NCI-H1105 treated with DMSO at 0.1 percent for 48 hours (cell line): Measurements from ENCODE around the gene CDS2.

Experiments
- DNase-seq: peaks from one replicate; lab custom pipeline; 2025; lab: John Stamatoyannopoulos, UW

The CDS2 gene

DNA sequence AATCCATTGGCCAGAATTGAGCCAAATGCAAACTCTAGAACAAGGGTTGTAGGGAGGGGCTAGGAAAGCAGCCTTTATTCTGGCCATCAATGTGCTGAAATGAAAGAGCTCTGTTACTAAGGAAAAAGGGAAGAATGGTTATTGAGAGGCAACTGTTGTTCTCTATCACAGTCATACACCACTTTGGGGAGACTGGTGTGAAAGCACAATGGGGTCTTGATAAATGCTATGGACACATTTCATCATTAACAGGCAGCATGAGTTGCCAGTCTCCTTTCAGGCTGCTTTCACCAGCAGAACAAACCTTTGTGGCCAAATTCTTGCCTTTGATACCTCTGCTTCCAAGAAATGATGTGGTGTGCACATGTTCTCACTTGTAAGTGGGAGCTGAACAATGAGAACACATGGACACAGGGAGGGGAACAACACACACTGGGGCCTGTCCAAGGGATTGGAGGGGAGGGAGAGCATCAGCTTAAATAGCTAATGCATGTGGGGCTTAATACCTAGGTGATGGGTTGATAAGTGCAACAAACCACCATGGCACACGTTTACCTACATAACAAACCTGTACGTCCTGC, 86.2 kb downstream of the CDS2 start:
- DNase-seq: no peak

GRCh38 chr20:5214826-5215225, 88.0 kb downstream of the CDS2 start:
- no peak for DNase-seq

DNA sequence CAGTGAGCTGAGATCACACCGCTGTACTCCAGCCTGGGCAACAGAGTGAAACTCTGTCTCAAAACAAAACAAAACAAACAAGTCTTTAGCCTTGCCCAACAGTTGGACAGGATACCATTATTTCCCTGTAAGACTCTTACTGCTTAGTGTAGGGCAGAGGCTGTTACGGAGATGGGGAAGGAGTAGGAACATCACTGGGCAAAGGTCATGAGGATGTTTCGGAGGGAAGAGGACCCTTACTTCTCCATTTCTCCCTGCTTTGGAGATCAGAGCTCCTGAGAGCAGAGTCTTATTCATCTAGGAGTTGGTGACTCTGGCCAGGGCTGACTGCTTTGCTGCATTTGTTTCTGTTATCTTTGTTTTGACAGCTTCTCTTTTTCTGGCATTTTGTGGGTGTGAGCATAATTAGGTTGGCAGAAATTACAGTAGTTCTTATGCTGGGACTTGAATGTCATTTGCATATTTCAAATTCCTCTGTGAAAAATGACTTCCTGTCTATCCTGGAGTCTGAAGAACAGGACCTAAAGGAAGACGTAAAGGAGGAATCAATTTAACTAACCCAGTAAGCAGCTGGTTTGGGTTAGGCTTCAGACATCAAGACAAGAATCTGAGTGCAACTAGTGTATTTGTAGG, 89.0 kb downstream of the CDS2 start:
- DNase-seq: no peak

- no peak for DNase-seq
Observed at GRCh38 chr20:5216663-5217062, 89.9 kb downstream of the CDS2 start.

- DNase-seq: no peak
Observed at GRCh38 chr20:5217616-5218015, 90.8 kb downstream of the CDS2 start.

DNA sequence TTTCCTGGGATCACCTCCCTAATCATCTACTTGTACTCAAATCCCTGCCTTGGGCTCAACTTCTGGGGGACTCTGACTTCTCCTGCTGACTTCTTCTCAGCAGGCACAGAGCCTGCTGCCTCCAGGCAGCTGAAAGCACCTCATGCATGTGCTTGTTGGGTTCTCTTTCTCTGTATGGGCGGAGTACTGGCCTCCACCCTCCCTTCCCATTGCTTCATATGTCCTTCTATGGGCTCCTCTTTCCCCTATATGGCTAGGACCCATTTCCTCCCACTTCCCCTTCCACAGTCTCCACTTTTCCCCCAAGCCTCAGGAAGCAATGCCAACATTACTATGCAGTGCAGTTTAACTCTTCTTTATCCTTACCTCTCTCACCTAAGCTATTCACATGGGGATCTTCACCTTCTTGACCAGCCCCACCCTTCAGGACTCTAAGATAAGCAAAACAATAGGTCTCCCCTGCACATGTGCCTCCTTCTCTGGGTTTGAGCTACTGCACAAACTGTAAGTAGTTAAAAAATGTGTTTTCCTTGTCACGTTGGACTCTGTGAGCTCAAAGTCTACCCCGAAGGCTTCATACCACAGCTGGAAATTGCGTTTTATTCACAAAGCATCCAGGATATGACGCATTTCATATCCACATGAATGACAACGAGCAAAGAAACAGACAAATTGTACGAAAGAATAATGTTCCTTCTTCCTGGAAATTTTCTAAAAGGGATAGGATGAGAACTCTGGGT, 93.7 kb downstream of the CDS2 start:
- no peak for DNase-seq

DNA sequence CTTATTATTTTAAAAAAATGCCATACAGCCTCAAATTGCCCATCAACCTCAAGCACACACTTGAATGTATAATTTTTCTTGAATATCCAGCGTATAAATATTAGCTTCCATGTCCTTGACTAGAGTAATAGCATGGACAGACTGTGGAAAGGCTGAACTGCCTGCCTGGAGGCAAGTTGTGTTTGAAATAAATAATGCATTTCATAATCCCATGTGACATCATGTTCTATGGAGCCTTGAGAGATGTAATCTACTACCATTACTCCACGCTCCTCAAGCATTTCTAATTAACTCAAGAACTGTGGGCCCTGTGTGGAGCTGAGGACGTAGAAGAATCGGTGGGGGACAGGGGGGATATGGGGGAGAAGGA, 94.2 kb downstream of the CDS2 start:
- DNase-seq: no peak

GRCh38 chr20:5222919-5223634, 96.3 kb downstream of the CDS2 start:
- peak; percentile 42 for DNase-seq

DNA sequence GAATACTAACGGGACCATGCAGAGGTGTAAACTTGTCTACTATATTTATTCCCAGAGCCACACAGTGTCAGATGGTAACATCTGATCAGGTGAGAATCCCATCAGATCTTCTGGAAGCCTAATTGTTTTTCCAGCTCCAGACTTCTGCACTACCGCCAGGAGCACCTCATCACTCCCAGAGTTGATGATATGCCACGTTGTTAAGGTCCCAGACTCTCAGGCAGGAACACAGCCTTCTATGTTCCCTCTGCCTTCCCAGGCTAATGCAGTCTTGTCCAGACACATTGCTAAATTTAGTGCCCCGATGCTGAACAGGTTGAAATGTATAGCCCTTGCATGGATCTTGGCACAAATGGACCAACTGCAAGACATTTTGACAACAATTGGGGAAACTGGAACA, 103.7 kb downstream of the CDS2 start:
- no peak for DNase-seq

- no peak for DNase-seq
Observed at GRCh38 chr20:5234158-5234557, 107.3 kb downstream of the CDS2 start.

GRCh38 chr20:5234978-5235377, 108.2 kb downstream of the CDS2 start:
- DNase-seq: no peak
